Activated CD4-positive, alpha-beta T cell treated with anti-CD3 and anti-CD28 coated beads, Interleukin-2, amount 10 ng/mL, durations not matched to agents 7 days and 5 days (primary cell): ENCODE data around the gene LCP1. TPM values are rescaled to one million over a fixed set of nuclear protein-coding genes. Genes with fewer than 3 reads are reported as not detected.

ENCODE experiments used
- CTCF ChIA-PET: fragments of 350-600 bp; sonication (Branson Sonifier 250); formaldehyde crosslinking; loops from one replicate; lab custom pipeline; 2021; ENCODE audit warnings: antibody characterized with exemption; lab: Charles Lee
- POLR2A ChIA-PET: fragments of 350-600 bp; sonication (Branson Sonifier 250); formaldehyde crosslinking; loops from one replicate; lab custom pipeline; 2021; ENCODE audit warnings: antibody characterized with exemption; lab: Charles Lee
- DNase-seq: peaks from one replicate; pipeline ENCODE4 v3.0.0-alpha.2; 2020
- H3K27ac Mint-ChIP-seq: one replicate; pipeline ENCODE4 v1.8.0; 2021; ENCODE audit warnings: mild to moderate bottlenecking, moderate library complexity, mixed read lengths
- H3K27me3 Mint-ChIP-seq: one replicate; pipeline ENCODE4 v1.8.0; 2021; ENCODE audit warnings: mixed read lengths
- H3K36me3 Mint-ChIP-seq: one replicate; pipeline ENCODE4 v1.8.0; 2021; ENCODE audit warnings: low read depth, mixed read lengths
- H3K4me1 Mint-ChIP-seq: one replicate; pipeline ENCODE4 v1.8.0; 2021; ENCODE audit warnings: mixed read lengths
- H3K4me3 Mint-ChIP-seq: one replicate; pipeline ENCODE4 v1.8.0; 2021; ENCODE audit warnings: mild to moderate bottlenecking, moderate library complexity, mixed read lengths
- H3K9me3 Mint-ChIP-seq: one replicate; pipeline ENCODE4 v1.8.0; 2021; ENCODE audit warnings: mixed read lengths
- total RNA-seq, 2 experiments: library from RNA; stranded (reverse); gene quantifications; one replicate each; pipeline ENCODE4 v1.2.3, GENCODE V29; 2021

The LCP1 gene
- total RNA-seq, 2 experiments from 2014 or later, result 1,260 to 1,323 TPM

DNA sequence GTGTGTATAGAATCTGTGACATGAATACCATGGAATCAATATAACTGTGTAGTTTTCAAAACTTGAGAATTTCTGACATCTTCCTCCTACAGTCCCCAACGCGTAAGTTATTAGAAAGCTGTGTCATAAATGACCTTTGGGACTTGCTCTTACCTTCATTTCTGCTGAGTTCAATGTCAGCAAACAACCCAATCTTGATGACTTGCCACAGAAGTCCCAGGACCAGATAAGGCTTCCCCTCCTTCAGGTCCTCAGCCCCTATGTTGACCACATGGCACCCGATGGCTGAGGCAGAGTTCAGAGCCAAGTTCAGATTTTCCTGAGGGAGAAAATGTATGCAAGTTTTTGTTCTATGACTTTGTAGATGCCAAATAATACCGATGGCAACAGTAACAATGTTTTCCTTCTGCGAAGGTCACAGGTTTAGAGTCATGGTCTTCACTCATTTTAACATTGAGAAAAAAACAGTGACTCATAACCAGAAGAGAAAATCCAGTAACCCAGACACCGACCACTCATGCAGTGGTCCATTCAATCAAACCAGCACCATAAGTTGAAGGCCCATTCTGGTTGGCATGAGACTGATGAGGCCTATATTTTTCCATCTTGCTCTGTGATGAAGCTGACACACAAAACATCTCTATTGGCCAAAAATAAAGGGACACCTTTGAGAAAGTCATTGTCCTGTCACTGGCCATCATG lies 29.2 kb downstream of the LCP1 start:
- Mint-ChIP-seq H3K27ac (no peak overlapping the region), H3K36me3 (peaks cover 82% of the 10 kb centered on the region), H3K27me3 (no peaks in the 10 kb centered on the region), H3K4me3 (no peak overlapping the region), H3K9me3 (no peaks in the 10 kb centered on the region), H3K4me1 (peaks cover 35% of the 10 kb centered on the region)
- CTCF ChIA-PET, result interaction anchor here (0.6 to 5.6 kb wide), 4 partner anchors 6 to 137 kb away, joined by 3 to 31 read pairs (median 10); no protein-coding TSS in a partner anchor
- POLR2A ChIA-PET, result interaction anchor here (0.6 kb wide), 1 partner anchor 22 kb away, joined by 5 read pairs; no protein-coding TSS in a partner anchor
- DNase-seq, result no peak

DNA sequence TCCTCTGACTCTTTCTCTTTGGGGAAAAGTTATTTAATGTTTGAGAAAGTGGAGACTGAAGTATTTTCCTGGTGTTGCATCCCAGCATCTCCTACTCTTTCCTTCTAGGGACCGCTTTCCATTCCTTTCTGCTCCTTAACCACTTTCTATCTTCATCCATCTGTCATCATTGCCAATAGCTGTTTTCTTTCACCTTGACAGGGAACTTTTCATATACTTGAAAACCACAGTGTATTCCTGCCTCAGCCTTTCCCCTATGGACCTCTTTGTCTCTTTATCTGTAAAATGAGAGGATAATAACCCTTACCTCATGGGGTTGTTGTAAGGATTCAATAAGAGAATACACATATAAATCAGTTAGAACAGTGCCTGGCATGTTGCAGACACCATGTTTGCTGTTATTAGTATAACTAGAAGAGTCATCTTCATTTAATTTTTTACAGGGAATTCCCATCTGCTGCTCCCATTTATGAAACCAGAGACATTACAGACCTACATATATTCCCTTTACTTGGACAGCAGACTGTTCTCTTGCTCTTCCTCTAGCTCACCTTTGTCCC lies 31.8 kb downstream of the LCP1 start:
- H3K27me3 Mint-ChIP-seq, result no peaks in the 10 kb centered on the region
- no peak overlapping the region for H3K4me3 Mint-ChIP-seq
- peaks cover 34% of the 10 kb centered on the region for H3K4me1 Mint-ChIP-seq
- H3K36me3 Mint-ChIP-seq, result peaks cover 84% of the 10 kb centered on the region
- no peaks in the 10 kb centered on the region for H3K9me3 Mint-ChIP-seq
- CTCF ChIA-PET, result interaction anchor here (0.6 to 5.6 kb wide), 5 partner anchors 9 to 225 kb away, joined by 3 to 31 read pairs (median 3); no protein-coding TSS in a partner anchor
- H3K27ac Mint-ChIP-seq, result peak overlapping the region; percentile 68
- POLR2A ChIA-PET, result no interaction called here
- no peak for DNase-seq

DNA sequence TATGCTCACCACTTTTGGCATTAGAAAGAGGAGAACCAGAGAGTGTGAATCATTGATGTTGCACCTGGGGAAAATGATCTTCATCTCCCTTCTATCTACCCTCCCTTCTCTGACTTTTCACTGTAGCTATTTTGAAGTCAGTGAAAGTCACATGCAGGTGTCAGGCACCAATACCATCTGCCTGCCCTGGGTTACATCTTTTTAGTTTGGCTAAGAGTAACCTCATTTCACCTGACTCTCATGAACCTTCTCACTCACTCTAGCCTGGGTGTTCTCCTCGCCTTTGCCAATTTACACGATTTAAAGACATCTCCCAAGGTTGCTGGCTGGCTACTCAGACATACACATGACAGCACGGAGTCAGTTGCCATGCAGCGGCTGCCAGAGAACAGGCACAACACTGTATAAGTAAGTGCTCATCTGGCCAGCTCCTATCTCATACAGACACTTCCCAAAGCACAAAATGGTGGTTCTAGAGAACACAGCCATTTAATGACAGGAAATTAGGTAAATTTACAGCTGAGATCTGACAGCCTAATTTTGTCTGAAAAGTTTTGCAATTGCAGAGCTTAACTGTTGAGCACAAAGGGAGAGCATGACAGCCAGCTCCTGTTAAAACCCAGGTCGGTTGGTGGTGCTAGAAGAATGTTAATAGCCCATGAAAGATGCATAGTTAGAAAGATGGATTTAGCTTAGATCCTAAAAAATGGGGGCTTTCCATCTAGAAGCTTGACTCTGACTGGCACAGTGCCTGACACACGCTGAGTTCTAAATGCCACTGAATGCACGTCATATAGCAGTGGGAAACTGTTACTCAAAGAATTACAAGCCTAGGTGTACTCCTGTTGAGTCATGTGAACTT lies 32.5 kb downstream of the LCP1 start:
- Mint-ChIP-seq H3K4me3 (no peak overlapping the region), H3K9me3 (no peaks in the 10 kb centered on the region), H3K36me3 (peaks cover 84% of the 10 kb centered on the region), H3K27me3 (no peaks in the 10 kb centered on the region), H3K4me1 (peaks cover 36% of the 10 kb centered on the region), H3K27ac (peak overlapping the region; percentile 77)
- POLR2A ChIA-PET, result no interaction called here
- no peak for DNase-seq
- CTCF ChIA-PET, result interaction anchor here (0.8 to 5.6 kb wide), 5 partner anchors 9 to 23 kb away, joined by 3 to 31 read pairs (median 4); no protein-coding TSS in a partner anchor

GRCh38 chr13:46146898-46147297 lies 35.1 kb downstream of the LCP1 start:
- no peaks in the 10 kb centered on the region for H3K27me3 Mint-ChIP-seq
- ChIA-PET POLR2A (no interaction called here), CTCF (no interaction called here)
- H3K4me3 Mint-ChIP-seq, result no peak overlapping the region
- H3K4me1 Mint-ChIP-seq, result peaks cover 23% of the 10 kb centered on the region
- H3K27ac Mint-ChIP-seq, result no peak overlapping the region
- no peaks in the 10 kb centered on the region for H3K9me3 Mint-ChIP-seq
- H3K36me3 Mint-ChIP-seq, result peaks cover 74% of the 10 kb centered on the region
- no peak for DNase-seq

GRCh38 chr13:46145950-46146349 lies 36.0 kb downstream of the LCP1 start:
- DNase-seq, result no peak
- POLR2A ChIA-PET, result no interaction called here
- Mint-ChIP-seq H3K4me1 (peaks cover 21% of the 10 kb centered on the region), H3K9me3 (no peaks in the 10 kb centered on the region), H3K36me3 (peaks cover 74% of the 10 kb centered on the region), H3K27me3 (no peaks in the 10 kb centered on the region), H3K27ac (no peak overlapping the region), H3K4me3 (no peak overlapping the region)
- CTCF ChIA-PET, result interaction anchor here (0.6 to 1.6 kb wide), 2 partner anchors 13 to 211 kb away, joined by 3 to 5 read pairs; no protein-coding TSS in a partner anchor

- H3K36me3 Mint-ChIP-seq, result peaks cover 74% of the 10 kb centered on the region
- ChIA-PET CTCF (interaction anchor here (0.6 to 1.6 kb wide), 2 partner anchors 14 to 212 kb away, joined by 3 to 5 read pairs; no protein-coding TSS in a partner anchor), POLR2A (no interaction called here)
- H3K4me1 Mint-ChIP-seq, result peaks cover 19% of the 10 kb centered on the region
- H3K9me3 Mint-ChIP-seq, result no peaks in the 10 kb centered on the region
- H3K27me3 Mint-ChIP-seq, result no peaks in the 10 kb centered on the region
- H3K27ac Mint-ChIP-seq, result no peak overlapping the region
- DNase-seq, result no peak
- H3K4me3 Mint-ChIP-seq, result no peak overlapping the region
Measured at GRCh38 chr13:46145135-46145534, 36.8 kb downstream of the LCP1 start.

DNA sequence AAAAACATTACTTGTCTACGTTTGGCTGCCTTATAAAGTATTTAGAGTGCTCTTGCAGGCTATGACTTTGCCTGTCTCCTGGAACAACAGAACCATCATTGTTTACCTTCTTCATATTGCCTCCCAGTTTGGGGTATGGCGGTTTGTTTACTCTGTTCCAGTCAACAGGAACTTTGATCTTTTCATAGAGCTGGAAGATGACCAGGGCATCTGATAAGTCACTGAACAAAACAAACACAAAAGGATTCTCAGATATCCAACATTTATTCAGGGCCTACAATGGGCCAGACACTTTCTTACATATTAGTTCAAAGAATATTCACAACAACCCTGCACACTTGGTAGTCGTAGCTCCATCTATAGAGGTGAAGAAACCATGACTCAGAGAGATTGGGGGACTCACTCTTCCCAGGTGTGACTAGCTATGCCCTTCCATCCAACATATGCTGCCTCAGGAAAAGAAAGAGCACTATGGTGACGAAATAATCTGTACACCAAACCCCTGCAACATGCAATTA lies 38.7 kb downstream of the LCP1 start:
- DNase-seq, result no peak
- peaks cover 75% of the 10 kb centered on the region for H3K36me3 Mint-ChIP-seq
- CTCF ChIA-PET, result interaction anchor here (0.5 to 2.9 kb wide), 6 partner anchors 11 to 34 kb away, joined by 3 to 9 read pairs (median 4); no protein-coding TSS in a partner anchor
- peaks cover 16% of the 10 kb centered on the region for H3K4me1 Mint-ChIP-seq
- no peak overlapping the region for H3K27ac Mint-ChIP-seq
- H3K9me3 Mint-ChIP-seq, result no peaks in the 10 kb centered on the region
- H3K4me3 Mint-ChIP-seq, result no peak overlapping the region
- POLR2A ChIA-PET, result no interaction called here
- no peaks in the 10 kb centered on the region for H3K27me3 Mint-ChIP-seq

- POLR2A ChIA-PET, result no interaction called here
- no peak overlapping the region for H3K27ac Mint-ChIP-seq
Measured at GRCh38 chr13:46142776-46143175, 39.2 kb downstream of the LCP1 start.

DNA sequence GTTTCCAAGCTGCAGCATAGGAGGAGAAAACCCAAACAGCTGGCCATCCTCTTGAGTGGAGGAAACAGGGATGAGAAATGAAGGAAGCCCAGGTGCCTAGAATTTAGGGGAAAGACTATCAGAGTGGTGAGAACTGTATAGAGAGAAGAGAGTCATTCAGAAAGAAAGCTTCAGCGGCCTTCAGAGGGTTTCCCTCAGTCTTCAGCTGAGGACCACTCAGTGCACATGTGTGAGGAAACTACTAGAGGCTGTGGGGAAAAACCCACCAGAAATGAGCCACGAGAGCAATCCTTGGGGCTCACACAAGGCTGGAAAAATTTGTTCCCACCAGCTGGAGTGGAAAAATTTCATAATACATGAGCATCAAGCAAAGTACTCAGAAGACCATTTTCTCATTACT lies 41.9 kb downstream of the LCP1 start:
- peaks cover 18% of the 10 kb centered on the region for H3K4me1 Mint-ChIP-seq
- no peak for DNase-seq
- peak overlapping the region; percentile 31 for H3K27ac Mint-ChIP-seq
- no peaks in the 10 kb centered on the region for H3K9me3 Mint-ChIP-seq
- no peak overlapping the region for H3K4me3 Mint-ChIP-seq
- POLR2A ChIA-PET, result no interaction called here
- CTCF ChIA-PET, result interaction anchor here (1.1 to 1.2 kb wide), 2 partner anchors 11 to 20 kb away, joined by 4 read pairs; no protein-coding TSS in a partner anchor
- H3K27me3 Mint-ChIP-seq, result no peaks in the 10 kb centered on the region
- H3K36me3 Mint-ChIP-seq, result peaks cover 74% of the 10 kb centered on the region

More at GRCh38 chr13:46142776-46143175, 39.2 kb downstream of the LCP1 start:
- Mint-ChIP-seq H3K4me1 (peaks cover 16% of the 10 kb centered on the region), H3K27me3 (no peaks in the 10 kb centered on the region), H3K4me3 (no peak overlapping the region), H3K9me3 (no peaks in the 10 kb centered on the region), H3K36me3 (peaks cover 75% of the 10 kb centered on the region)
- no peak for DNase-seq
- CTCF ChIA-PET, result interaction anchor here (0.5 to 2.9 kb wide), 5 partner anchors 10 to 34 kb away, joined by 3 to 9 read pairs (median 4); no protein-coding TSS in a partner anchor

DNA sequence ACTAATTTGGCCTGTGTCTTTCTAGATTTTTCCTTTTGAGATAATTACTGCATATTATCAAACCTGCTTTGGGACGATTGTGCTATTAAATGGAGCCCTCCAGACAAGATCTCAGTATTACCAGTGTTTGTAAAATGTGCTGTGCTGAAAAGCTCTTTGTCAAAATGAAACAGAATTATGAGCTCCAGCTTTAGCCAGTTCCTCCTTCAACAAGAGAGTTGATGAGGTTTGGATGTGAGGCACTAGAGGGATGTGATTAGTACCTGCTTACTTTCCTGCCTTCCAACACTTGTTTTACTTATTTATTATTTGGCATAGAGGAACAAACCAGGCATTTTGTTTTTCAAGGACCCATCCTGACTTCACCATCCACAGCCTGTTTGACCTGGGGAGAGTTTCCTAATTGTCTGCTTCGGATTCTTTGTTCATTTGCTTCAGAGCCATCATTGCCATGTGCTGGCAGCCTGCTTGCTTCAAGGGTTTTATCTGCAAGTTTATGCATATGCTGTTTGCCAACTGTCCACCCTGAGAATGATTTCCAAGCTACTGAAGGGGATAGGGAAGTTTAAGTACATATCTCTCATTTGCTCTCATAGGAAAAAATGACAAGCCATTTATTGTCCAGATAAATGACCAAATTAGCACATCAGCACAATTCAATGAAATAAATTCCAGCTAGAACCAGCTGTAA lies 44.2 kb downstream of the LCP1 start:
- ChIA-PET POLR2A (no interaction called here), CTCF (interaction anchor here (1.4 to 1.8 kb wide), 2 partner anchors 11 to 23 kb away, joined by 5 to 6 read pairs; no protein-coding TSS in a partner anchor)
- H3K4me1 Mint-ChIP-seq, result peaks cover 17% of the 10 kb centered on the region
- peak overlapping the region; percentile 28 for H3K27ac Mint-ChIP-seq
- peaks cover 73% of the 10 kb centered on the region for H3K36me3 Mint-ChIP-seq
- no peaks in the 10 kb centered on the region for H3K27me3 Mint-ChIP-seq
- DNase-seq, result no peak
- no peak overlapping the region for H3K4me3 Mint-ChIP-seq
- no peaks in the 10 kb centered on the region for H3K9me3 Mint-ChIP-seq

DNA sequence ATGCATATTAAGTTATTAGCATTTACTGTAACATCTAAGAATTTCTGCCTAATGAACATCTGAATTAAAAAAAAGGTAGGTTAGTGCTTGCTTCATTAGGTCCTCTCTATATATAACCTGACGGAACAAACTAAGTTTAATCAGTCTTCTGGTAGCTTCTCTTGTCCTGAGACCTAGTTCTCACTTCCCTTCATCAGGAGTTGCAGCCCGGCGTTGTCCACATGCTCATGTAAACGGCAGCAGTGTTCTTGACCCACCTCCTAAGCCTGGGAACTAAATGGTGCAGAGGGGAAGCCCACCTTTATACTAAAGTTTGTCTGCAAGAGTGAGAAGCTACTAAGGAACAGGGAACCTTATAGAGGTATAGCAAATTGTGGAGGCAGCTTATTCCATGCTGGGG lies 45.3 kb downstream of the LCP1 start:
- ChIA-PET CTCF (interaction anchor here (2.3 kb wide), 1 partner anchor 10 kb away, joined by 7 read pairs; no protein-coding TSS in a partner anchor), POLR2A (no interaction called here)
- DNase-seq, result no peak
- Mint-ChIP-seq H3K4me1 (peaks cover 22% of the 10 kb centered on the region), H3K9me3 (no peaks in the 10 kb centered on the region), H3K27me3 (no peaks in the 10 kb centered on the region), H3K4me3 (no peak overlapping the region), H3K36me3 (peaks cover 76% of the 10 kb centered on the region), H3K27ac (no peak overlapping the region)
